Keratinocyte (primary cell): ENCODE data around the gene TINCR. TPM values are rescaled to one million over a fixed set of nuclear protein-coding genes. Genes with fewer than 3 reads are reported as not detected.

Experiments used
- DNase-seq: peaks from one replicate; pipeline ENCODE4 v3.0.0-alpha.2; 2011; ENCODE audit warnings: low read depth, missing footprints, low spot score
- FAIRE-seq: peaks from 2 replicates; lab custom pipeline; 2011; peaks lifted over from hg19 to GRCh38; lab: Jason Lieb, UNC
- H2AFZ ChIP-seq: 2 replicates; pipeline ENCODE4 v1.6.0; 2012; ENCODE audit warnings: low read length, control low read depth, inconsistent platforms; ENCODE audit not compliant: control insufficient read depth
- H3K27ac ChIP-seq: 2 replicates; pipeline ENCODE4 v1.5.1; 2011; ENCODE audit warnings: low read length; ENCODE audit not compliant: control insufficient read depth, insufficient read depth
- H3K27me3 ChIP-seq: 3 replicates; pipeline ENCODE4 v1.6.0; 2011; ENCODE audit warnings: low read length; ENCODE audit not compliant: control insufficient read depth, insufficient read depth; ENCODE audit errors: extremely low read depth
- H3K36me3 ChIP-seq, 2 experiments: 2 replicates in 1 of 2; 3 replicates in 1 of 2; pipeline ENCODE4 v1.5.1; 2011; ENCODE audit warnings: low read length in 2 of 2, mild to moderate bottlenecking in 1 of 2; ENCODE audit not compliant: control insufficient read depth in 2 of 2, insufficient read depth in 2 of 2; ENCODE audit errors: extremely low read depth in 1 of 2
- H3K4me1 ChIP-seq: 3 replicates; pipeline ENCODE4 v1.5.1; 2011; ENCODE audit warnings: low read length; ENCODE audit not compliant: control insufficient read depth, insufficient read depth; ENCODE audit errors: extremely low read depth
- H3K4me2 ChIP-seq: 3 replicates; pipeline ENCODE4 v1.6.0; 2011; ENCODE audit warnings: low read depth, low read length; ENCODE audit not compliant: control insufficient read depth, insufficient read depth; ENCODE audit errors: extremely low read depth
- H3K4me3 ChIP-seq, 3 experiments: fragments of 200-600 bp in 1 of 3; sonication (generic) in 1 of 3; 2 replicates in 2 of 3; 3 replicates in 1 of 3; pipeline ENCODE4 v1.5.1; 2011 to 2016; ENCODE audit warnings: low read length in 3 of 3, mild to moderate bottlenecking in 3 of 3, control low read depth in 2 of 3, inconsistent platforms in 1 of 3, low read depth in 1 of 3, mixed read lengths in 1 of 3, mixed run types in 1 of 3, moderate library complexity in 1 of 3; ENCODE audit not compliant: control insufficient read depth in 2 of 3, insufficient read depth in 2 of 3; ENCODE audit errors: extremely low read depth in 1 of 3
- H3K79me2 ChIP-seq: 2 replicates; pipeline ENCODE4 v1.6.0; 2012; ENCODE audit warnings: low read length; ENCODE audit not compliant: control insufficient read depth, insufficient read depth
- H3K9ac ChIP-seq: 3 replicates; pipeline ENCODE4 v1.6.0; 2011; ENCODE audit warnings: low read length; ENCODE audit not compliant: control insufficient read depth, insufficient read depth; ENCODE audit errors: extremely low read depth
- H3K9me1 ChIP-seq: 3 replicates; pipeline ENCODE4 v1.6.0; 2011; ENCODE audit warnings: low read length; ENCODE audit not compliant: control insufficient read depth, insufficient read depth; ENCODE audit errors: extremely low read depth
- H3K9me3 ChIP-seq: 2 replicates; pipeline ENCODE4 v1.5.1; 2012; ENCODE audit warnings: low read depth, low read length; ENCODE audit not compliant: control insufficient read depth
- H4K20me1 ChIP-seq: 3 replicates; pipeline ENCODE4 v1.6.0; 2011; ENCODE audit warnings: low read length; ENCODE audit not compliant: control insufficient read depth, insufficient read depth; ENCODE audit errors: extremely low read depth
- EZH2 ChIP-seq: IDR thresholded peaks from one replicate; pipeline ENCODE4 v1.6.1; 2012; ENCODE audit warnings: inconsistent platforms, mild to moderate bottlenecking, low read length, moderate library complexity
- dilution Hi-C: fragments of 300-500 bp; cut with MboI; formaldehyde crosslinking; loops from one replicate; pipeline ENCODE4 v1.7.0; 2020; ENCODE audit warnings: low sequenced_read_pairs; ENCODE audit not compliant: extremely low pct_ligation_motif_present
- polyA plus RNA-seq, 5 experiments: library from polyadenylated mRNA; depleted of rRNA in 3 of 5; stranded (reverse) in 3 of 5; stranded (forward) in 1 of 5; unstranded in 1 of 5; fragments of >200 nt; gene quantifications; 1 replicate in 1 of 5; 2 replicates in 3 of 5; 3 replicates in 1 of 5; pipeline versions ENCODE4 v1.2.1 to v1.2.3, GENCODE V29; 2011 to 2012; ENCODE audit warnings: missing spikeins in 2 of 5, low read depth in 1 of 5, low replicate concordance in 1 of 5
- TF ChIP-seq, protein P1 (sequence below), 3 experiments: IDR thresholded peaks in 1 of 3; conservative IDR thresholded peaks in 1 of 3; optimal IDR thresholded peaks in 1 of 3; 2 replicates in 2 of 3; 3 replicates in 1 of 3; pipeline versions ENCODE3 to v1.5.1; 2011; ENCODE audit warnings: low read length in 3 of 3, mild to moderate bottlenecking in 3 of 3, moderate library complexity in 2 of 3, control low read depth in 1 of 3, inconsistent platforms in 1 of 3; ENCODE audit not compliant: insufficient read depth in 2 of 3; ENCODE audit errors: extremely low read depth in 1 of 3

The TINCR gene
- polyA plus RNA-seq, 1 donor (not counting 4 experiments of a cell fraction or from before 2014, with no cell fraction given), result 9.7 TPM

- DNase-seq (no peak), FAIRE-seq (no peak)
- no peak for TF ChIP-seq EZH2
- TF ChIP-seq, protein P1, sequence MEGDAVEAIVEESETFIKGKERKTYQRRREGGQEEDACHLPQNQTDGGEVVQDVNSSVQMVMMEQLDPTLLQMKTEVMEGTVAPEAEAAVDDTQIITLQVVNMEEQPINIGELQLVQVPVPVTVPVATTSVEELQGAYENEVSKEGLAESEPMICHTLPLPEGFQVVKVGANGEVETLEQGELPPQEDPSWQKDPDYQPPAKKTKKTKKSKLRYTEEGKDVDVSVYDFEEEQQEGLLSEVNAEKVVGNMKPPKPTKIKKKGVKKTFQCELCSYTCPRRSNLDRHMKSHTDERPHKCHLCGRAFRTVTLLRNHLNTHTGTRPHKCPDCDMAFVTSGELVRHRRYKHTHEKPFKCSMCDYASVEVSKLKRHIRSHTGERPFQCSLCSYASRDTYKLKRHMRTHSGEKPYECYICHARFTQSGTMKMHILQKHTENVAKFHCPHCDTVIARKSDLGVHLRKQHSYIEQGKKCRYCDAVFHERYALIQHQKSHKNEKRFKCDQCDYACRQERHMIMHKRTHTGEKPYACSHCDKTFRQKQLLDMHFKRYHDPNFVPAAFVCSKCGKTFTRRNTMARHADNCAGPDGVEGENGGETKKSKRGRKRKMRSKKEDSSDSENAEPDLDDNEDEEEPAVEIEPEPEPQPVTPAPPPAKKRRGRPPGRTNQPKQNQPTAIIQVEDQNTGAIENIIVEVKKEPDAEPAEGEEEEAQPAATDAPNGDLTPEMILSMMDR (optimal IDR thresholded peaks at IDR 0.05 in 1 of 3, IDR thresholded peaks at IDR 0.05 in 1 of 3, conservative IDR thresholded peaks at IDR 0.05 in 1 of 3; ENCODE audit: extremely low read depth in 1 of 3, insufficient read depth in 2 of 3, low read length in 3 of 3), result no peak
- no peaks in the 10 kb centered on the region for H3K27me3 ChIP-seq
- no peaks in the 10 kb centered on the region for H4K20me1 ChIP-seq
- no peak overlapping the region for H3K4me3 ChIP-seq
- H3K9ac ChIP-seq, result no peak overlapping the region
- H3K36me3 ChIP-seq, result peaks cover 33 to 61% of the 10 kb centered on the region in 2 experiments
- dilution Hi-C loops, result no loop called here
- H3K9me1 ChIP-seq, result no peaks in the 10 kb centered on the region
- H3K4me2 ChIP-seq, result no peak overlapping the region
- H2AFZ ChIP-seq, result no peak overlapping the region
- no peaks in the 10 kb centered on the region for H3K4me1 ChIP-seq
- no peaks in the 10 kb centered on the region for H3K9me3 ChIP-seq
- peaks cover 19% of the 10 kb centered on the region for H3K79me2 ChIP-seq
- no peak overlapping the region for H3K27ac ChIP-seq
Measured at GRCh38 chr19:5603626-5604025, 35.9 kb upstream of the TINCR start.

DNA sequence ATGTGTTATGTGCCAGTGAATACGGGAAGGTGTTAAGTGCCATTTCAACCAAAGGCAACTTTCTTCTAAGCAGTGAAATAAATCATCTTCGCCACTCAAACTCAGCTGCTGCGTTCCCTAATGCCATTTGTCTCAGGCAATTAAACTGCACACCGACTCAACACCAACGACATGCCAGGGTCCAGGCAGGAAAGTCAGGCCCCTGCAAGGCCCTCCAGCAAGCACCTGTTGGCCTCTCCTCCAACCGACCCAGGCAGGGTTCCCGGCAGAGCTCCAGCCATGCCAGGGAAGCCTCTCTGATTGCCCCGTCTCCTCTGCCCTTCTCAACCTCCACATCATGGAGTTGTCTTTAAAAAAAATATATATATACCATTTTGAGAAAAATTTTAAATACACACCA is 33.0 kb upstream of the TINCR start:
- FAIRE-seq (no peak), DNase-seq (no peak)
- no peaks in the 10 kb centered on the region for H3K27me3 ChIP-seq
- H3K79me2 ChIP-seq, result peaks cover 2% of the 10 kb centered on the region
- dilution Hi-C loops, result no loop called here
- no peak overlapping the region for H3K4me3 ChIP-seq
- no peaks in the 10 kb centered on the region for H3K9me3 ChIP-seq
- no peak overlapping the region for H3K9ac ChIP-seq
- H4K20me1 ChIP-seq, result no peaks in the 10 kb centered on the region
- no peak overlapping the region for H3K4me2 ChIP-seq
- H3K27ac ChIP-seq, result no peak overlapping the region
- H2AFZ ChIP-seq, result no peak overlapping the region
- no peaks in the 10 kb centered on the region for H3K9me1 ChIP-seq
- TF ChIP-seq EZH2, result no peak
- TF ChIP-seq, protein P1 (optimal IDR thresholded peaks at IDR 0.05 in 1 of 3, IDR thresholded peaks at IDR 0.05 in 1 of 3, conservative IDR thresholded peaks at IDR 0.05 in 1 of 3; ENCODE audit: extremely low read depth in 1 of 3, insufficient read depth in 2 of 3, low read length in 3 of 3), result no peak
- H3K4me1 ChIP-seq, result no peaks in the 10 kb centered on the region
- peaks cover 37 to 65% of the 10 kb centered on the region in 2 experiments for H3K36me3 ChIP-seq
